Osteocyte (in vitro differentiated cells): ENCODE data around the gene F2RL3. TPM values are rescaled to one million over a fixed set of nuclear protein-coding genes. Genes with fewer than 3 reads are reported as not detected.

Source experiments
- DNase-seq: peaks from one replicate; pipeline ENCODE4 v3.0.0; 2021; ENCODE audit warnings: mixed read lengths; ENCODE audit not compliant: unreplicated experiment; ENCODE audit errors: extremely low spot score
- H3K27ac Mint-ChIP-seq: one replicate; pipeline ENCODE4 v1.8.0; 2021; ENCODE audit warnings: mild to moderate bottlenecking, mixed read lengths; ENCODE audit not compliant: unreplicated experiment
- H3K27me3 Mint-ChIP-seq: one replicate; pipeline ENCODE4 v1.8.0; 2021; ENCODE audit warnings: mixed read lengths; ENCODE audit not compliant: unreplicated experiment
- H3K36me3 Mint-ChIP-seq: one replicate; pipeline ENCODE4 v1.8.0; 2021; ENCODE audit warnings: mixed read lengths; ENCODE audit not compliant: unreplicated experiment
- H3K4me1 Mint-ChIP-seq: one replicate; pipeline ENCODE4 v1.8.0; 2021; ENCODE audit warnings: mixed read lengths; ENCODE audit not compliant: unreplicated experiment
- H3K4me3 Mint-ChIP-seq: one replicate; pipeline ENCODE4 v1.8.0; 2021; ENCODE audit warnings: mild to moderate bottlenecking, moderate library complexity, mixed read lengths; ENCODE audit not compliant: unreplicated experiment
- H3K9me3 Mint-ChIP-seq: one replicate; pipeline ENCODE4 v1.8.0; 2021; ENCODE audit warnings: mixed read lengths; ENCODE audit not compliant: unreplicated experiment
- CTCF ChIP-seq: fragments of 200-600 bp; sonication (generic); IDR thresholded peaks from 2 replicates; pipeline ENCODE4 v1.5.0; 2021; ENCODE audit warnings: antibody characterized with exemption, mild to moderate bottlenecking, moderate library complexity
- total RNA-seq: library from RNA; stranded (reverse); gene quantifications from 2 replicates; pipeline ENCODE4 v1.2.1, GENCODE V29; 2021

F2RL3 gene
- total RNA-seq, 1 donor from 2014 or later = 0.08 TPM

- no peak for DNase-seq
- no peak for TF ChIP-seq CTCF
- Mint-ChIP-seq H3K27ac (no peak overlapping the region), H3K9me3 (peaks cover 22% of the 10 kb centered on the region), H3K36me3 (peaks cover 48% of the 10 kb centered on the region), H3K4me1 (no peaks in the 10 kb centered on the region), H3K27me3 (peaks cover 2% of the 10 kb centered on the region), H3K4me3 (no peak overlapping the region)
These were observed 39.6 kb downstream of the F2RL3 start for GRCh38 chr19:16928351-16928750.

GRCh38 chr19:16928916-16929315 lies 40.1 kb downstream of the F2RL3 start:
- peaks cover 6% of the 10 kb centered on the region for H3K27me3 Mint-ChIP-seq
- no peak overlapping the region for H3K4me3 Mint-ChIP-seq
- TF ChIP-seq CTCF = no peak
- peaks cover 28% of the 10 kb centered on the region for H3K9me3 Mint-ChIP-seq
- peaks cover 52% of the 10 kb centered on the region for H3K36me3 Mint-ChIP-seq
- no peak for DNase-seq
- no peaks in the 10 kb centered on the region for H3K4me1 Mint-ChIP-seq
- H3K27ac Mint-ChIP-seq = no peak overlapping the region

- Mint-ChIP-seq H3K4me3 (no peak overlapping the region), H3K27me3 (peaks cover 13% of the 10 kb centered on the region)
- TF ChIP-seq CTCF = no peak
These were observed 42.0 kb downstream of the F2RL3 start for GRCh38 chr19:16930753-16931152.

GRCh38 chr19:16931306-16931705 lies 42.5 kb downstream of the F2RL3 start:
- H3K27me3 Mint-ChIP-seq = peaks cover 13% of the 10 kb centered on the region
- H3K27ac Mint-ChIP-seq = no peak overlapping the region
- no peak for DNase-seq
- H3K4me1 Mint-ChIP-seq = no peaks in the 10 kb centered on the region
- H3K9me3 Mint-ChIP-seq = peaks cover 39% of the 10 kb centered on the region
- H3K36me3 Mint-ChIP-seq = peaks cover 59% of the 10 kb centered on the region
- TF ChIP-seq CTCF = no peak
- H3K4me3 Mint-ChIP-seq = no peak overlapping the region

More at GRCh38 chr19:16930753-16931152, 42.0 kb downstream of the F2RL3 start:
- DNase-seq = no peak
- Mint-ChIP-seq H3K27ac (no peak overlapping the region), H3K4me1 (no peaks in the 10 kb centered on the region), H3K36me3 (peaks cover 59% of the 10 kb centered on the region), H3K9me3 (peaks cover 39% of the 10 kb centered on the region)

GRCh38 chr19:16934489-16934888 lies 45.7 kb downstream of the F2RL3 start:
- Mint-ChIP-seq H3K4me3 (no peak overlapping the region), H3K36me3 (peaks cover 40% of the 10 kb centered on the region), H3K4me1 (no peaks in the 10 kb centered on the region), H3K27ac (no peak overlapping the region), H3K27me3 (peaks cover 13% of the 10 kb centered on the region), H3K9me3 (peaks cover 21% of the 10 kb centered on the region)
- no peak for DNase-seq
- TF ChIP-seq CTCF = no peak
